ENCODE results near the gene NINJ1.

NINJ1 gene

GRCh38 chr9:93177676-93178075 is 43.6 kb upstream of the NINJ1 start:
- TF ChIP-seq CTCF (IDR thresholded peaks at IDR 0.05; ENCODE audit: low read depth, low read length): no peak
- DNase-seq (ENCODE audit: extremely low read depth, low read depth): no peak

GRCh38 chr9:93174976-93175375 is 40.9 kb upstream of the NINJ1 start:
- no peak for TF ChIP-seq CTCF (IDR thresholded peaks at IDR 0.05; ENCODE audit: low read depth, low read length)
- DNase-seq (ENCODE audit: extremely low read depth, low read depth): no peak

GRCh38 chr9:93173365-93174051 is 39.5 kb upstream of the NINJ1 start:
- no peak for TF ChIP-seq CTCF (IDR thresholded peaks at IDR 0.05; ENCODE audit: low read depth, low read length)
- no peak for DNase-seq (ENCODE audit: extremely low read depth, low read depth)

GRCh38 chr9:93172666-93173364 is 38.8 kb upstream of the NINJ1 start:
- TF ChIP-seq CTCF (IDR thresholded peaks at IDR 0.05; ENCODE audit: low read depth, low read length): no peak
- DNase-seq (ENCODE audit: extremely low read depth, low read depth): no peak

GRCh38 chr9:93171261-93171990 is 37.4 kb upstream of the NINJ1 start:
- DNase-seq (ENCODE audit: extremely low read depth, low read depth): no peak
- no peak for TF ChIP-seq CTCF (IDR thresholded peaks at IDR 0.05; ENCODE audit: low read depth, low read length)

- no peak for DNase-seq (ENCODE audit: extremely low read depth, low read depth)
- no peak for TF ChIP-seq CTCF (IDR thresholded peaks at IDR 0.05; ENCODE audit: low read depth, low read length)
Observed at GRCh38 chr9:93170571-93170970, 36.5 kb upstream of the NINJ1 start.

GRCh38 chr9:93169444-93169843 is 35.4 kb upstream of the NINJ1 start:
- no peak for DNase-seq (ENCODE audit: extremely low read depth, low read depth)
- no peak for TF ChIP-seq CTCF (IDR thresholded peaks at IDR 0.05; ENCODE audit: low read depth, low read length)
